ENCODE measurements around the gene MT1M. TPM values are rescaled to one million over a fixed set of nuclear protein-coding genes. Genes with fewer than 3 reads are reported as not detected.
A peak's percentile ranks its signal among the peaks of the same experiment; 100 is the strongest.
"Not testable (repeated sequence)": the region's sequence is repeated elsewhere in the genome, so short reads cannot be mapped to it uniquely, and the experiment has no call there.

MT1M gene
- total RNA-seq, 1 donor from 2014 or later: not detected

DNA sequence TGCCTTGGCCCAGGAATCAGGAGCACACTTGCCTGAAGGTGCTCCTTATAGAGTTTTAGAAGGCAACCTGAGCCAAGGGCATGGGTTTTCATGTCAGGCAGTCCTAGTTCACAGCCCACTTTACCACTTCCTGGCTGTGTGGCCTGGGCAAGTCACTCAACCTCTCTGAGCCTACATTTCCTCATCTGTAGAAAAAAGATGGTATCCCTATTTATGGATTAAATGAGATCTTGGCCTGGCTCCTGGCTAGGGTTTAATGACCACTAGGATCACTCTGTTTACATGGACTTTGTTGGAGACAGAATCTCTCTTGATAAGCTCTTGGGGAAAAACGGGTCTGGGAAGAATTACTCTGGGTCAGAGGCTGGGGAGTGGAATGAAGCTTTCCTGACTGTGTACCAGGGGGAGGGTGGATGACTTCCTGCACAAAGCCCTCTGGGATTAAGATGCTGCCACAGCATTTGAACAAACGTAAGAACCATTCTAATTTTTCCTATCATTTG is 21.8 kb upstream of the MT1M start:
- peak overlapping the region; percentile 98 for H3K27ac Mint-ChIP-seq
- no peak for DNase-seq (ENCODE audit: low spot score)
- H3K36me3 Mint-ChIP-seq (ENCODE audit: low read depth): peaks cover 3% of the 10 kb centered on the region
- H3K9me3 Mint-ChIP-seq: no peaks in the 10 kb centered on the region
- H3K27me3 Mint-ChIP-seq (ENCODE audit: insufficient read depth): no peaks in the 10 kb centered on the region
- H3K4me1 Mint-ChIP-seq (ENCODE audit: low read depth): peaks cover 78% of the 10 kb centered on the region
- intact Hi-C loops (cut with micrococcal nuclease): loop anchor here (5.0 to 10.0 kb wide), 3 partner anchors 434 to 1002 kb away; no protein-coding TSS in a partner anchor
- H3K4me3 Mint-ChIP-seq: peak overlapping the region; percentile 97

DNA sequence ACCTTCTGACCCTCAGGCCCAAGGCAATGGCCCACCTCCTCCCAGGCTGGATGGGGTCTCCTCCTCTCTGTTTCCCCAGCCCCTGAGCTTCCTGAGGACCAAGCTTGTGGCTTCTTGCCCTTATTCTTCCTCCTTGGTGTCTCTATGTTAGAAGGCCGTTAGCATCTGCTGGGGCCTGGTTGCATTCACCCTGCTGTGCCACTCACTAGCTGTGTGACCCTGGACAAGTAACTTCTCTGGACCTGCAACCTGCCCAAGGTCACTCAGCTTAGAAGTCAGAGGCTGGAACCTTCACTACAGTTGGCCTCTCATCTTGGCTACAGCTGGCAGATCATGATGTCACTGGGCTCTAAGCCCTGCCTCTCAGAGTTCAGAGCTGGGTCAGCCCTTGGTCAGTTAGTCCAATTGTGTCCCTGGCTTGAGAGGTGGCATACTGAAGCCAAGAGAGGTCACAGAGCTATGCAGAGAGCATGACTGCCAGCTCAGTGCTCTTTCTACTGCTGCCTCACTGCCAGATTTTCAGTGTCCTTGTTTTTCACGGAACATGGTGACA is 21.1 kb upstream of the MT1M start:
- Mint-ChIP-seq H3K9me3 (no peaks in the 10 kb centered on the region), H3K4me3 (peak overlapping the region; percentile 97), H3K27ac (peak overlapping the region; percentile 98), H3K4me1 (ENCODE audit: low read depth) (peaks cover 77% of the 10 kb centered on the region), H3K27me3 (ENCODE audit: insufficient read depth) (no peaks in the 10 kb centered on the region), H3K36me3 (ENCODE audit: low read depth) (peaks cover 3% of the 10 kb centered on the region)
- intact Hi-C loops (cut with micrococcal nuclease): loop anchor here (5.0 to 10.0 kb wide), 3 partner anchors 433 to 1001 kb away; no protein-coding TSS in a partner anchor
- no peak for DNase-seq (ENCODE audit: low spot score)

DNA sequence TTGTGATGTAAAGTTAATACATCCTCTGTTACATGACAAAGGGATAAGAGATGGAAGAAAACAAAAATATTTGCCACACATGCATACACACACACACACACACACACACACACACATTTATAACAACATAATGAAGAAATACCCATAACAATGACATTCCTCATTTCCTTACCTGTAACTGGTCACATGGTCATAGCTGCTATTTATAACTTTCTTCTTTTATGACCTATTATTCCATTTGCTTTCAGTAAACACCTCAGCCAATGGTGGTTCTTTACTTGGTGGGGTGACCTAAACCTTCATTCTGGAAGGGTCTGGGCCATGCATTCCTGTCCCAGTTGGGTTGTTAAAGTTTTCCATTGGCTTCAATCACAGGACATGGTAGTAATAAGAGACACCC is 18.8 kb upstream of the MT1M start:
- peak overlapping the region; percentile 85 for H3K27ac Mint-ChIP-seq
- no peak for DNase-seq (ENCODE audit: low spot score)
- H3K27me3 Mint-ChIP-seq (ENCODE audit: insufficient read depth): no peaks in the 10 kb centered on the region
- H3K4me1 Mint-ChIP-seq (ENCODE audit: low read depth): peaks cover 64% of the 10 kb centered on the region
- peaks cover 3% of the 10 kb centered on the region for H3K36me3 Mint-ChIP-seq (ENCODE audit: low read depth)
- H3K9me3 Mint-ChIP-seq: no peaks in the 10 kb centered on the region
- no peak overlapping the region for H3K4me3 Mint-ChIP-seq
- intact Hi-C loops (cut with micrococcal nuclease): loop anchor here (2.0 to 10.0 kb wide), 4 partner anchors 415 to 999 kb away; no protein-coding TSS in a partner anchor

DNA sequence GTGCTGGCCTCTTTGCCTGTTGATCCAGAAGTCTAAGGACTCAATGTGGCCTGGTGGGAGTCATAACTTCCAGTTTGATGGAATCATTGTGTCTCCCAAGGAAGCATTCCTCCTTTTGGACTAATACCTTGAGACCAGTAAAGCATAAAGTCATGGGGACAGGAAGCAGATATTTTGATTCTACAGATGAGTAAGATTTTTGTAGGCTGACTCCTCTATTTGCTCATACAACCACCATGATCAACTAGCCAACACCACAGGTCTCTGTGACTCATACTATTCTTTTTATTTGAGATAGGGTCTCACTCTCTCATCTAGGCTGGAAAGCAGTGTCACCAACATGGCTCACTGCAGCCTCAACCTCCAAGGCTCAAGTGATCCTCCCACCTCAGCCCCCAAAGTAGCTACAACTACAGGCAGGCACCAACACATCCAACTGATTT is 17.9 kb upstream of the MT1M start:
- H3K4me3 Mint-ChIP-seq: peak overlapping the region; percentile 15
- DNase-seq (ENCODE audit: low spot score): no peak

DNA sequence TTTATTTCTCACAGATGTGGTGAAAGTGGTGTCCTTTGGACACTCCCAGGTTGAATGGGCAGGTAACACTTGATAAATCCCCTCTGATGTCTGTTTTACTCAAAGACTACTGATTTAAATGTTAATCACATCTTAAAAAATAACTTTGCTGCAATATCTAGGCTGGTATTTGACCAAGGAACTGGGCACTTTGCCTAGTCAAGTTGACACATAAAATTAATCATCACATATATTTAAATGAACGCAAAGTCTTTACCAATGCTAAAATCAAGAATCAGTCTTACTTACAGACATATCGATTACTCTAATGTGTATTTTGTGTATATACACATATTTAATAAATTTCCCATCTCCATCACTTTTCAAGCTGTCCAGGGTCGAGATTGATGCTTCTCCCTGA is 17.1 kb upstream of the MT1M start:
- H3K4me3 Mint-ChIP-seq: no peak overlapping the region
- H3K4me1 Mint-ChIP-seq (ENCODE audit: low read depth): peaks cover 57% of the 10 kb centered on the region
- no peaks in the 10 kb centered on the region for H3K36me3 Mint-ChIP-seq (ENCODE audit: low read depth)
- peaks cover 6% of the 10 kb centered on the region for H3K27me3 Mint-ChIP-seq (ENCODE audit: insufficient read depth)
- intact Hi-C loops (cut with micrococcal nuclease): loop anchor here (2.0 to 10.0 kb wide), 2 partner anchors 417 to 429 kb away; no protein-coding TSS in a partner anchor
- no peaks in the 10 kb centered on the region for H3K9me3 Mint-ChIP-seq
- no peak for DNase-seq (ENCODE audit: low spot score)
- H3K27ac Mint-ChIP-seq: peak overlapping the region; percentile 29

More for the DNA sequence above, 17.9 kb upstream of the MT1M start:
- intact Hi-C loops (cut with micrococcal nuclease): loop anchor here (2.0 to 10.0 kb wide), 4 partner anchors 416 to 998 kb away; no protein-coding TSS in a partner anchor
- peaks cover 63% of the 10 kb centered on the region for H3K4me1 Mint-ChIP-seq (ENCODE audit: low read depth)
- H3K36me3 Mint-ChIP-seq (ENCODE audit: low read depth): no peaks in the 10 kb centered on the region
- peaks cover 5% of the 10 kb centered on the region for H3K27me3 Mint-ChIP-seq (ENCODE audit: insufficient read depth)
- H3K9me3 Mint-ChIP-seq: no peaks in the 10 kb centered on the region
- H3K27ac Mint-ChIP-seq: peak overlapping the region; percentile 85

DNA sequence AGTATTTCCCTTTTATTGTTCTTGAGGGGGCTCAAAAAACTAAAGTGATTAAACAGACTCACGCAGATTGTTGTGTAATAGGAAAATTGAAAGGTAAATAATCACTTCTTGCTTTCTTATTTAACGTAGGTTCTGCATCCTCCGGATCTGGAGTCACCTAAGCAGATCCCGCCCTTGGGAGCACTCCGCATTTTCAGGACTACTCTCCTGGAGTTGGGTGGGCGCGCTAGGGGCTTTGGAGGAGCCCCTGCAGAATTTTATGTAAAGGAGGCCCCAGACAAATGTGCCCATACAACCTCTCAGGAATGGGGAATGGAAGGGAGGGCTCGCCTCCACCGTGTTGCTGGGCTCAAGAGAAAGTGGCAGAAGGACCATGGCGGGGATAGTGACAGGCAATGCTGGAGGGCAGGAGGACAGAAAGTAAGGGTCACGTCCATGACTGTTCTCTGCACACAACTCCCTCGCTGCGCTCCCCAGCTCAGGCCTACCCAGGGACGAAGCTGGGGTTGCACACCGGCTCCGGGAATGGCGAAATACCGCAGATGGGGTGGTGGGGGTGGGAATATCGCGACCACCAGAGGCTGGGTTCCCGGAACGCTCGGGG is 15.7 kb upstream of the MT1M start:
- H3K27ac Mint-ChIP-seq: no peak overlapping the region
- intact Hi-C loops (cut with micrococcal nuclease): loop anchor here (1.0 to 10.0 kb wide), 3 partner anchors 7 to 428 kb away; partner anchors contain the start of gene MT1E

DNA sequence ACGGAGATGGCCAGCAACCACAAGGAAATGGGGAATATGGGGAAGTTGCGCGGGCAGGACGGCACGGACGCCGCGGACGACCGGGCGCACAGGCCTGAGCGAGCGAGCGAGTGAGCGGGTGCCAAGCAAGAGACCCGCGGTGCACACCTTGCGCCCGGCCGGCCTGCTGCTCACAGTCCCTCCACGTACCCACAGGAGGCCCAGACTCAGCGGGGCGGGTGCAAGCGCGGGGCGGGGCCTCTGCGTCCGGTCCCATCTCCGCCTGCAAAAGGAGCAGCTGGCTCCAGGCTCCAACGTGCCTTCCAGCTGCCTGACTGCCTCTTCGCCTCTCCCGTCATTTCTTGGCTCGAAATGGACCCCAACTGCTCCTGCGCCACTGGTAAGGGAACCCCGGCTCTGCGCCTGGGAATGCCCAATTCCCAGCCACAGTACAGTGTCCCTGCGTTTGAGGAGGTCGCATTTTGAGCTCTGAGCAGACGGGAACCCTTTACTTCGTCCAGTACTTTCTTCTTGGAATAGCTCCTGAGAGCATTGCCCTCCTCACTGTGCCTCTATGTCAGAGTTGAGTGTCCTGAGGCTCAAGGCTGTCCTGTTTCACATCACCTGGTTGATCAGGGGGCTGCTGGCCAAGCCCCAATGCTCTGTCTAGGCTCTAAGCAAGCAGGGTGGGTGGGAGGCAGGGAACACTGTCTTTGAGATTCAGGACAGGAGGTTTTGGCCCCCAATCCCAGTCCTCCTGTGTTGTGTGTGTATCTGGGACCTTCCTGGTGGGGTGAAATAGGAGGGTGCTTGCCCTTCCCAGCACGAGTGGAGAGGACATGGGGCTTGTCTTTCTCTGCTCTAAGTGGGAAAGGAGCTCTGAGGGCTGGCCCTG is 15.0 kb upstream of the MT1M start:
- H3K9me3 Mint-ChIP-seq: no peaks in the 10 kb centered on the region
- H3K4me3 Mint-ChIP-seq: peak overlapping the region; percentile 82
- intact Hi-C loops (cut with micrococcal nuclease): loop anchor here (1.0 to 10.0 kb wide), 3 partner anchors 8 to 427 kb away; partner anchors contain the start of gene MT1E
- H3K4me1 Mint-ChIP-seq (ENCODE audit: low read depth): peaks cover 39% of the 10 kb centered on the region
- H3K27ac Mint-ChIP-seq: peak overlapping the region; percentile 63
- H3K36me3 Mint-ChIP-seq (ENCODE audit: low read depth): no peaks in the 10 kb centered on the region
- peaks cover 6% of the 10 kb centered on the region for H3K27me3 Mint-ChIP-seq (ENCODE audit: insufficient read depth)
- peak; percentile 65 for DNase-seq (ENCODE audit: low spot score)

More for the DNA sequence above, 15.7 kb upstream of the MT1M start:
- Mint-ChIP-seq H3K27me3 (ENCODE audit: insufficient read depth) (peaks cover 6% of the 10 kb centered on the region), H3K9me3 (no peaks in the 10 kb centered on the region), H3K36me3 (ENCODE audit: low read depth) (no peaks in the 10 kb centered on the region), H3K4me3 (peak overlapping the region; percentile 82), H3K4me1 (ENCODE audit: low read depth) (peaks cover 43% of the 10 kb centered on the region)
- DNase-seq (ENCODE audit: low spot score): no peak

DNA sequence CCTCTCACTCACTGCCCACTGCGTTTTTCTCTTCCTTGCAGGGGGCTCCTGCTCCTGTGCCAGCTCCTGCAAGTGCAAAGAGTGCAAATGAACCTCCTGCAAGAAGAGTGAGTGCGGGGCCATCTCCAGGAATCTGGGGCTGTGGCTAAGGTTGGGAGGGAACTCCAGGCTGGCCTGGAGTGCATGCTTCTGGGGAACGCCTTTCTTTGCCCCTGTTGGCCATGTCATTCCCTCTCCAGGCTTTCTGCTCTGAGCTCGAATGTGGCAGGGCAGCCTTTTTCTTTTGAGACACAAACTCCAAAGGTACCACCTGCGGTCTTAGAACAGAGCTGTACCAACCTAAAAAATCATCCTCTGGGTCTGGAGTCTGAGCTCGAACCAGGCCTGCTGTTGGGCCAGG is 14.3 kb upstream of the MT1M start:
- H3K27ac Mint-ChIP-seq: no peak overlapping the region
- peaks cover 6% of the 10 kb centered on the region for H3K27me3 Mint-ChIP-seq (ENCODE audit: insufficient read depth)
- peak overlapping the region; percentile 82 for H3K4me3 Mint-ChIP-seq
- no peak for DNase-seq (ENCODE audit: low spot score)
- no peaks in the 10 kb centered on the region for H3K9me3 Mint-ChIP-seq
- intact Hi-C loops (cut with micrococcal nuclease): loop anchor here (10.0 kb wide), 1 partner anchor 427 kb away; no protein-coding TSS in a partner anchor
- H3K4me1 Mint-ChIP-seq (ENCODE audit: low read depth): peaks cover 34% of the 10 kb centered on the region
- H3K36me3 Mint-ChIP-seq (ENCODE audit: low read depth): no peaks in the 10 kb centered on the region

DNA sequence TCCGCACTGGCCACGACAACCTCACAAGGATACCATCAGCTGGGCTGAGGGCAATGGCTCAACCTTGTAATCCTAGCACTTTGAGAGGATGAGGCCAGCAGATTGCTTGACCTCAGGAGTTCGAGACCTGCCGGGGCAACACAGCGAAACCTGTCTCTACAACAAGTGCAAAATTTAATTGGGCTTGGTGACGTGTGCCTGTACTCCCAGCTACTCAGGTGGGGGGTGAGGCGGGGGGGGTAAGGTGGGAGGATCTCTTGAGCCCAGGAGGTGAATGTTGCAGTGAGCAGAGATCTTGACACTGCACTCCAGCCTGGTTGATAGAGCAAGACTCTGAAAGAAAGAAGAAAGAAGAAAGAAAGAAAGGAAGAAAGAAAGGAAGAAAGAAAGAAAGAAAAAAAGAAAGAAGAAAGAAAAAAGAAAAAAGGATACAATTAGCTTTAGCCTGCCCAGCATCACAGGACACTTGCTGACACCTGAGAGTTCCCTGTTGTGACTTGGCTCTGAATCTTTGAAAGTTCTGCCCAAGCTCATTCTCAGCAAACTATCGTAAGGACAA is 12.0 kb upstream of the MT1M start:
- no peaks in the 10 kb centered on the region for H3K9me3 Mint-ChIP-seq
- H3K36me3 Mint-ChIP-seq (ENCODE audit: low read depth): no peaks in the 10 kb centered on the region
- no peak overlapping the region for H3K27ac Mint-ChIP-seq
- intact Hi-C loops (cut with micrococcal nuclease): no loop called here
- no peak for DNase-seq (ENCODE audit: low spot score)
- H3K4me3 Mint-ChIP-seq: no peak overlapping the region
- peaks cover 6% of the 10 kb centered on the region for H3K27me3 Mint-ChIP-seq (ENCODE audit: insufficient read depth)
- H3K4me1 Mint-ChIP-seq (ENCODE audit: low read depth): peaks cover 17% of the 10 kb centered on the region

DNA sequence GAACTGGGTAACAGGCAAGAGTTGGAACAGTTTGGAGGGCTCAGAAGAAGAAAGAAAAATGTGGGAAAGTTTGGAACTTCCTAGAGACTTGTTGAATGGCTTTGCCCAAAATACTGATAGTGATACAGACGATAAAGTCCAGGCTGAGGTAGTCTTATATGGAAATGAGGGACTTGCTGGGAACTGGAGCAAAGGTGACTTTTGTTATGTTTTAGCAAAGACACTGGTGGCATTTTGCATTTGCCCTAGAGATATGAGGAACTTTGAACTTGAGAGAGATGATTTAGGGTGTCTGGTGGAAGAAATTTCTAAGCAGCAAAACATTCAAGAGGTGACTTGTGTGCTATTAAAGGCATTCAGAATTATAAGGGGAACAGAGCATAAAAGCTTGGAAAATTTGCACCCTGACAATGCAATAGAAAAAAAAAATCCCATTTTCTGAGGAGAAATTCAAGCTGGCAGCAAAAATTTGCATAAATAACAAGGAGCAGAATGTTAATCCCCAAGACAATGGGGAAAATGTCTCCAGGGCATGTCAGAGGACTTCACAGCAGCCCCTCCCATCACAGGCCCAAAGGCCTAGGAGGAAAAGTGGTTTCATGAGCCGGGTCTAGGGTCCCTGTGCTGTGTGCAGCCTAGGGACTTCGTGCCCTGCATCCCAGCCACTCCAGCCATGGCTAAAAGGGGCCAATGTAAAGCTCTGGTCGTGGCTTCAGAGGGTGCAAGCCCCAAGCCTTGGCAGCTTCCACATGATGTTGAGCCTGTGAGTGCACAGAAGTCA is 10.6 kb upstream of the MT1M start:
- H3K4me1 Mint-ChIP-seq (ENCODE audit: low read depth): peaks cover 23% of the 10 kb centered on the region
- intact Hi-C loops (cut with micrococcal nuclease); H3K27ac Mint-ChIP-seq; H3K36me3 Mint-ChIP-seq (ENCODE audit: low read depth); H3K4me3 Mint-ChIP-seq; H3K27me3 Mint-ChIP-seq (ENCODE audit: insufficient read depth); H3K9me3 Mint-ChIP-seq; DNase-seq (ENCODE audit: low spot score): not testable (repeated sequence)

DNA sequence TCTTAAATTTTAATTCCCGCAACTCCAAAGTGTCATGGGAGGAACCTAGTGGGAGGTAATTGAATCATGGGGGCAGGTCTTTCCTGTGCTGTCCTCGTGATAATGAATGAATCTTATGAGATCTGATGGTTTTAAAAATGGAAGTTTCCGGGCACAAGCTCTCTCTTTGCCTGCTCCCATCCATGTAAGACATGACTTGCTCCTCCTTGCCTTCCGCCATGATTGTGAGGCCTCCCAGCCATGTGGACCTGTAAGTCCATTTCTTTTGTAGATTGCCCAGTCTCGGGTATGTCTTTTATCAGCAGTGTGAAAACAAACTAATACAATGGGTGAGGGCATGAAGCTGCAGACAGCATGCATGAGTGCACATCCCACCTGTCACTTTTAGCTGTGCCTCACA is 9.3 kb upstream of the MT1M start:
- H3K4me3 Mint-ChIP-seq; H3K9me3 Mint-ChIP-seq; H3K36me3 Mint-ChIP-seq (ENCODE audit: low read depth); intact Hi-C loops (cut with micrococcal nuclease); H3K27me3 Mint-ChIP-seq (ENCODE audit: insufficient read depth); H3K27ac Mint-ChIP-seq; DNase-seq (ENCODE audit: low spot score): not testable (repeated sequence)
- H3K4me1 Mint-ChIP-seq (ENCODE audit: low read depth): peaks cover 19% of the 10 kb centered on the region

DNA sequence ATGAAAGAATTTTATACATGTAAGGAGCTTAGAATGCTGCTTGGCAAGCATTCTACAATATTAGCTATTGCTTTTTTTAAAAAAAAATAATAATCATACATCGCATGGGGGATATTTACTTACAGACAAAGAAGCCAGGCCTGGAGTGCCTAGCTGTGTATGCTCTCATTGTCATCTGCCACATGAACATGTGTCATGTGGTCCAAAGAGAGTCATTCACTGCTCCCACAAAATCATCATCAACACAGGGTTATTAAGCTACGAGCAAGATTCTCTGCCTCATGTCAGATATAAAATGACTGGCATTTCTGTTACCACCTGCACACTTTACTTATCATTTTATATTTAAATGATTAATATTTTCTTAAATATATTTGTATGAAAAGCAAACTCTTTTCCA is 8.8 kb upstream of the MT1M start:
- no peak overlapping the region for H3K27ac Mint-ChIP-seq
- no peak for DNase-seq (ENCODE audit: low spot score)
- no peak overlapping the region for H3K4me3 Mint-ChIP-seq
- no peaks in the 10 kb centered on the region for H3K9me3 Mint-ChIP-seq
- peaks cover 8% of the 10 kb centered on the region for H3K27me3 Mint-ChIP-seq (ENCODE audit: insufficient read depth)
- intact Hi-C loops (cut with micrococcal nuclease): no loop called here
- peaks cover 21% of the 10 kb centered on the region for H3K4me1 Mint-ChIP-seq (ENCODE audit: low read depth)
- H3K36me3 Mint-ChIP-seq (ENCODE audit: low read depth): no peaks in the 10 kb centered on the region

Data from activated T-helper 1 cell treated with anti-CD3 and anti-CD28 coated beads, Interleukin-12 subunit alpha, Interleukin-12 subunit beta, Interleukin-2, Interleukin-4 antibody, amounts not matched to agents 30 ng/mL and 10 ng/mL and 1 ng/mL, durations not matched to agents 14 hours and 24 hours and 36 hours (primary cell).